B cell (primary cell): ENCODE measurements around the gene AHCY. TPM values are rescaled to one million over a fixed set of nuclear protein-coding genes. Genes with fewer than 3 reads are reported as not detected.

Source experiments
- ATAC-seq: fragments of 200-7000 bp; cut with Tn5 transposase; one replicate; pipeline ENCODE4 v1.10.0; 2021; ENCODE audit warnings: low read depth, mild to moderate bottlenecking, moderate number of reproducible peaks, moderate library complexity
- CTCF ChIA-PET: fragments of 350-600 bp; sonication (Branson Sonifier 250); formaldehyde crosslinking; loops from one replicate; lab custom pipeline; 2021; ENCODE audit warnings: antibody characterized with exemption, inconsistent platforms; lab: Charles Lee
- POLR2A ChIA-PET: fragments of 350-600 bp; sonication (Branson Sonifier 250); formaldehyde crosslinking; loops from one replicate; lab custom pipeline; 2021; ENCODE audit warnings: antibody characterized with exemption; lab: Charles Lee
- DNase-seq: peaks from one replicate; pipeline ENCODE4 v3.0.0; 2013
- H2AFZ ChIP-seq: 2 replicates; pipeline ENCODE4 v1.6.1; 2012; ENCODE audit warnings: mild to moderate bottlenecking, low read depth, low read length; ENCODE audit not compliant: insufficient read depth, poor library complexity, severe bottlenecking
- H3K27ac ChIP-seq, 2 donors: 1 replicate in 1 of 2; 2 replicates in 1 of 2; pipeline ENCODE4 v1.5.1; 2012 to 2013; ENCODE audit warnings: low read length in 2 of 2, mild to moderate bottlenecking in 2 of 2, moderate library complexity in 1 of 2
- H3K27me3 ChIP-seq, 4 experiments: fragments of 200-600 bp in 1 of 4; sonication (generic) in 1 of 4; replicated peaks in 1 of 4; 1 replicate in 2 of 4; 2 replicates in 2 of 4; pipeline versions ENCODE4 v1.6.1 to v1.7.0; 2013 to 2016; ENCODE audit warnings: low read length in 3 of 4, mild to moderate bottlenecking in 2 of 4, mixed read lengths in 1 of 4, moderate library complexity in 1 of 4; ENCODE audit not compliant: insufficient read depth in 4 of 4, control insufficient read depth in 3 of 4; ENCODE audit errors: control extremely low read depth in 1 of 4
- H3K36me3 ChIP-seq, 2 experiments: replicated peaks in 1 of 2; 1 replicate in 1 of 2; 2 replicates in 1 of 2; pipeline versions ENCODE4 v1.6.1 to v1.7.1; 2013; ENCODE audit warnings: low read length in 1 of 2; ENCODE audit not compliant: insufficient read depth in 2 of 2, control insufficient read depth in 1 of 2; ENCODE audit errors: control extremely low read depth in 1 of 2, extremely low read depth in 1 of 2
- H3K4me1 ChIP-seq, 2 donors: fragments of 200-600 bp in 1 of 2; sonication (generic) in 1 of 2; 1 replicate in 1 of 2; 2 replicates in 1 of 2; pipeline versions ENCODE4 v1.5.1 to v1.6.1; 2013 to 2017; ENCODE audit warnings: low read length in 2 of 2; ENCODE audit not compliant: control insufficient read depth in 2 of 2, insufficient read depth in 2 of 2
- H3K4me2 ChIP-seq: replicated peaks from 2 replicates; pipeline ENCODE3; 2012; ENCODE audit warnings: mild to moderate bottlenecking, low read depth, low read length; ENCODE audit not compliant: poor library complexity, severe bottlenecking
- H3K4me3 ChIP-seq, 5 experiments: fragments of 200-600 bp in 1 of 5; sonication (generic) in 1 of 5; 1 replicate in 3 of 5; 2 replicates in 2 of 5; pipeline versions ENCODE4 v1.5.1 to v1.7.0; 2011 to 2016; ENCODE audit warnings: low read length in 4 of 5, mild to moderate bottlenecking in 4 of 5, low read depth in 2 of 5, control low read depth in 1 of 5, moderate library complexity in 1 of 5; ENCODE audit not compliant: insufficient read depth in 1 of 5; ENCODE audit errors: control extremely low read depth in 1 of 5, extremely low read depth in 1 of 5
- H3K79me2 ChIP-seq: fragments of 200-600 bp; sonication (generic); one replicate; pipeline ENCODE4 v1.6.0; 2016; ENCODE audit warnings: low read length; ENCODE audit not compliant: control insufficient read depth, insufficient read depth
- H3K9ac ChIP-seq: fragments of 200-600 bp; sonication (generic); 2 replicates; pipeline ENCODE4 v1.6.1; 2017; ENCODE audit warnings: mild to moderate bottlenecking, low read length, moderate library complexity
- H3K9me3 ChIP-seq, 3 donors: one replicate each; pipeline versions ENCODE4 v1.6.1 to v1.7.1; 2013; ENCODE audit warnings: low read length in 2 of 3; ENCODE audit not compliant: control insufficient read depth in 2 of 3, insufficient read depth in 1 of 3; ENCODE audit errors: control extremely low read depth in 1 of 3
- H4K20me1 ChIP-seq: 2 replicates; pipeline ENCODE4 v1.6.0; 2012; ENCODE audit warnings: mild to moderate bottlenecking, low read length; ENCODE audit not compliant: insufficient read depth, control insufficient read depth, poor library complexity, severe bottlenecking
- H3K27ac Mint-ChIP-seq: one replicate; pipeline ENCODE4 v1.8.0; 2021; ENCODE audit warnings: mixed read lengths
- H3K27me3 Mint-ChIP-seq: one replicate; pipeline ENCODE4 v1.8.0; 2021; ENCODE audit warnings: mixed read lengths
- H3K4me1 Mint-ChIP-seq: one replicate; pipeline ENCODE4 v1.8.0; 2021; ENCODE audit warnings: mixed read lengths
- H3K4me3 Mint-ChIP-seq: one replicate; pipeline ENCODE4 v1.8.0; 2021; ENCODE audit warnings: mixed read lengths
- H3K9me3 Mint-ChIP-seq: one replicate; pipeline ENCODE4 v1.8.0; 2022; ENCODE audit warnings: mixed read lengths; ENCODE audit not compliant: insufficient read depth
- EZH2 ChIP-seq: IDR thresholded peaks from 2 replicates; pipeline ENCODE4 v1.6.1; 2012; ENCODE audit warnings: borderline replicate concordance, low read depth, mild to moderate bottlenecking, moderate library complexity, low read length; ENCODE audit not compliant: insufficient read depth, poor library complexity, severe bottlenecking
- WGBS: methylation state at CpG from one replicate; pipeline ENCODE4 v1.1.5; 2013; ENCODE audit warnings: missing lambda C conversion rate; ENCODE audit not compliant: insufficient coverage; 5-methylcytosine and 5-hydroxymethylcytosine counted together
- intact Hi-C: fragments of 100-400 bp; cut with micrococcal nuclease; formaldehyde crosslinking; loops from one replicate; pipeline ENCODE4 v1.10.0; 2022
- polyA plus RNA-seq: library from polyadenylated mRNA; depleted of rRNA; stranded (reverse); fragments of >200 nt; gene quantifications from 2 replicates; pipeline ENCODE4 v1.2.3, GENCODE V29; 2012
- total RNA-seq, 2 donors: library from RNA; stranded (reverse); fragments of 120-200 nt in 1 of 2; gene quantifications; 1 replicate in 1 of 2; 2 replicates in 1 of 2; pipeline versions ENCODE4 v1.2.3 to v1.2.4, GENCODE V29; 2013 to 2022
- TF ChIP-seq, protein P1 (sequence below): fragments of 200-600 bp; IDR thresholded peaks from one replicate; pipeline ENCODE4 v1.8.0; 2022; ENCODE audit warnings: antibody characterized with exemption, mild to moderate bottlenecking

The AHCY gene
- total and polyA plus RNA-seq, 2 donors (not counting 1 experiment from before 2014, with no cell fraction given), result 43.6 to 44.0 TPM

DNA sequence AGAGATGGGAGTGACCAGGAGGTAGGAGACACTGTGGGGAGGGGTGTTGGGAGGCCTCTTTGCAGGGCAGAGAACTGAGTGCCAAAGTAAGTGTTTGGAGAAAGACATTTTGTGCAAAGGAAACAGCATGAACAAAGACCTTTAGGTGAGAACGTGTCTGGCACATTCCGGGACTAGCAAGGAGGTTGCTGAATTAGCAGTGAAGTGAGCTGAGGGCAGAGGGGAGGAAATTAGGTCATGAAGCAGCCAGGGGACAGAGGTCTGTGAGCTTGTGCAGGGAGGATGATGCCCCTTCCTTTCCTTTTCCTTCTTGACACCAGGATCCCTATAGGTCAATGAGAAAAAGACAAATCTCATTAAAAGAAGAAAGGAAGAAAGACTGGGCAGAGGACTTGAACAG, 21.4 kb upstream of the AHCY start:
- Mint-ChIP-seq H3K4me1 (no peaks in the 10 kb centered on the region), H3K27me3 (peaks cover 14% of the 10 kb centered on the region), H3K4me3 (no peak overlapping the region), H3K27ac (no peak overlapping the region), H3K9me3 (no peaks in the 10 kb centered on the region)
- no peak overlapping the region for H3K9ac ChIP-seq
- H3K9me3 ChIP-seq, result no peaks in the 10 kb centered on the region
- peaks cover 0 to 3% (median 1%) of the 10 kb centered on the region in 4 experiments for H3K27me3 ChIP-seq
- intact Hi-C loops, result no loop called here
- H3K4me3 ChIP-seq, result no peak overlapping the region
- H3K79me2 ChIP-seq, result no peaks in the 10 kb centered on the region
- no peak for ATAC-seq
- H3K4me2 ChIP-seq, result no peak overlapping the region
- H3K36me3 ChIP-seq, result no peaks in the 10 kb centered on the region
- no peak for DNase-seq
- H3K4me1 ChIP-seq, result no peaks in the 10 kb centered on the region
- H3K27ac ChIP-seq, result no peak overlapping the region
- 80% methylated on average over 2 of the region's 2 CpGs for WGBS
- H4K20me1 ChIP-seq, result no peaks in the 10 kb centered on the region
- POLR2A ChIA-PET, result no interaction called here
- TF ChIP-seq, protein P1, sequence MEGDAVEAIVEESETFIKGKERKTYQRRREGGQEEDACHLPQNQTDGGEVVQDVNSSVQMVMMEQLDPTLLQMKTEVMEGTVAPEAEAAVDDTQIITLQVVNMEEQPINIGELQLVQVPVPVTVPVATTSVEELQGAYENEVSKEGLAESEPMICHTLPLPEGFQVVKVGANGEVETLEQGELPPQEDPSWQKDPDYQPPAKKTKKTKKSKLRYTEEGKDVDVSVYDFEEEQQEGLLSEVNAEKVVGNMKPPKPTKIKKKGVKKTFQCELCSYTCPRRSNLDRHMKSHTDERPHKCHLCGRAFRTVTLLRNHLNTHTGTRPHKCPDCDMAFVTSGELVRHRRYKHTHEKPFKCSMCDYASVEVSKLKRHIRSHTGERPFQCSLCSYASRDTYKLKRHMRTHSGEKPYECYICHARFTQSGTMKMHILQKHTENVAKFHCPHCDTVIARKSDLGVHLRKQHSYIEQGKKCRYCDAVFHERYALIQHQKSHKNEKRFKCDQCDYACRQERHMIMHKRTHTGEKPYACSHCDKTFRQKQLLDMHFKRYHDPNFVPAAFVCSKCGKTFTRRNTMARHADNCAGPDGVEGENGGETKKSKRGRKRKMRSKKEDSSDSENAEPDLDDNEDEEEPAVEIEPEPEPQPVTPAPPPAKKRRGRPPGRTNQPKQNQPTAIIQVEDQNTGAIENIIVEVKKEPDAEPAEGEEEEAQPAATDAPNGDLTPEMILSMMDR, result no peak
- TF ChIP-seq EZH2, result no peak
- CTCF ChIA-PET, result interaction anchor here (1.2 kb wide), 1 partner anchor 12 kb away, joined by 4 read pairs; no protein-coding TSS in a partner anchor
- no peak overlapping the region for H2AFZ ChIP-seq

DNA sequence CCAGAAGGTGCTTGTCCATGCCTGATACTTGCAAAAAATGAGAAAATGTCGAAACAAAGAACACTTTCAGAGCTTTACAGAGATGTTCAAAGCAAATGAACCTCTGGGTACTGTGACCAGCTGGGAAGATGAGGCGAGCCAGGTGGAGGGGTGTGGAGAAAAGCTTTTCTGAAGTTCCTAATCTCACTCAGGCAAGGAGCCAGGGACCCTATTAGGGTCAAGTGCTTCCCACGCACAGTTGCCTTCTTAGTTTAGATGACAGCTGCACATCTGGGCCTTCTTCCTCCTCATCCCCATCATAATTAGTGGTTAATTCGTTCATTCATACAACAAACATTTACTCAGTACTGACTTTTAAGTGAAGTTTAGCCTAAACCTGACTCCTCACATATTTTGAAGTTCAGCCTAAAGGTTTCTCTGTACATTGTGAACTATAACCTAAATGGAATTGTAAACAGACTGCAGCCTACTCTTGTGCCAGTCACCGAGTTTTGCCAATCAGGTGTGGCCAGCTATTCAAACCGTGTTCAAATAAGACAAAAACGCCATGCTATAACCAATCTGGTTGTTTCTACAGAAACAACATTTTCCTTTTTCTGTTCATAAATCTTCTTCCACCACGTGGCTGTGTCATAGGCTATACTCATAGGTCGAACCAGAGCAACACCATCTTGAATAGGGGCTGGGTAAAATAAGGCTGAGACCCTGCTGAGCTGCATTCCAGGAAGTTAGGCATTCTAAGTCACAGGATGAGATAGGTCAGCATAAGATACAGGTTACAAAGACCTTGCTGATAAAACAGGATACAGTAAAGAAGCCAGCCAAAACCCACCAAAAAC, 19.3 kb upstream of the AHCY start:
- no peak overlapping the region for H3K4me2 ChIP-seq
- no peaks in the 10 kb centered on the region for H3K4me1 Mint-ChIP-seq
- ATAC-seq (no peak), DNase-seq (no peak)
- no peak overlapping the region for H3K27ac ChIP-seq
- peaks cover 0 to 6% (median 2%) of the 10 kb centered on the region in 4 experiments for H3K27me3 ChIP-seq
- no peak overlapping the region for H3K4me3 Mint-ChIP-seq
- no peaks in the 10 kb centered on the region for H3K9me3 Mint-ChIP-seq
- H3K27me3 Mint-ChIP-seq, result peaks cover 14% of the 10 kb centered on the region
- no peak for TF ChIP-seq EZH2
- TF ChIP-seq, protein P1, result no peak
- intact Hi-C loops, result no loop called here
- ChIA-PET POLR2A (no interaction called here), CTCF (interaction anchor here (1.9 kb wide), 1 partner anchor 9 kb away, joined by 13 read pairs; no protein-coding TSS in a partner anchor)
- no peak overlapping the region for H2AFZ ChIP-seq
- H3K79me2 ChIP-seq, result no peaks in the 10 kb centered on the region
- H3K9ac ChIP-seq, result no peak overlapping the region
- WGBS, result 84% methylated on average over 5 of the region's 9 CpGs
- no peaks in the 10 kb centered on the region for H3K9me3 ChIP-seq
- no peaks in the 10 kb centered on the region for H4K20me1 ChIP-seq
- no peaks in the 10 kb centered on the region for H3K4me1 ChIP-seq
- H3K4me3 ChIP-seq, result no peak overlapping the region
- H3K36me3 ChIP-seq, result no peaks in the 10 kb centered on the region
- no peak overlapping the region for H3K27ac Mint-ChIP-seq
